ENCODE data around the gene IGF2BP1. TPM values are rescaled to one million over a fixed set of nuclear protein-coding genes. Genes with fewer than 3 reads are reported as not detected.

Gene IGF2BP1
- 1 to 10 TPM; 1.1 to 1.3 TPM for total RNA-seq

DNA sequence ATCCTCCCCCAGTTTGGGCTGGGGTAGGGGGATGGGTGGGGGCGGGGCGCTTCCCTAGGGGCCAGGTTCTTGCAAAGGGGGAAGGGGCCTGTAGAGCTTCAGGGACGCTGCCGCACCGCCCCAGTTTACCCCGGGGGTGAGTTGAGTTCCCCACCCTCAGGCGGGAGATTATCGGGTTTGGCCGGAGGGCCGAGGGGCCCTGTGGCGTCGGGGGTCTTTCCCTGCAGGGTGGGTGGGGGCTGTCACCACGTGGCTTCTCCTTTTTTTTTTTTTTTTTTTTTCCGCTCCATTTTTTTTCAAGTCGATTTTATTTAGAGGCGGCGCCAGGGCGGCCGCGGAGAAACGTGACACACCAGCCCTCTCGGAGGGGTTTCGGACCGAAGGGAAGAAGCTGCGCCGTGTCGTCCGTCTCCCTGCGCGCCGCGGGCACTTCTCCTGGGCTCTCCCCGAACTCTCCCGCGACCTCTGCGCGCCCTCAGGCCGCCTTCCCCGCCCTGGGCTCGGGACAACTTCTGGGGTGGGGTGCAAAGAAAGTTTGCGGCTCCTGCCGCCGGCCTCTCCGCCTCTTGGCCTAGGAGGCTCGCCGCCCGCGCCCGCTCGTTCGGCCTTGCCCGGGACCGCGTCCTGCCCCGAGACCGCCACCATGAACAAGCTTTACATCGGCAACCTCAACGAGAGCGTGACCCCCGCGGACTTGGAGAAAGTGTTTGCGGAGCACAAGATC lies at the start of gene IGF2BP1:
IGF2BP1 (plus strand) TSS at position 283 of the 724 bp plus-strand sequence; CDS start at position 644, 361 bp downstream.
- Mint-ChIP-seq H3K9me3 (peaks cover 3% of the 10 kb centered on the region), H3K4me3 (peak within 1 kb of the TSS; percentile 65), H3K27me3 (peaks cover 98% of the 10 kb centered on the region), H3K36me3 (no peaks in the 10 kb centered on the region), H3K27ac (no peak within 1 kb of the TSS), H3K4me1 (peaks cover 15% of the 10 kb centered on the region)
- DNase-seq, result peak; percentile 18

DNA sequence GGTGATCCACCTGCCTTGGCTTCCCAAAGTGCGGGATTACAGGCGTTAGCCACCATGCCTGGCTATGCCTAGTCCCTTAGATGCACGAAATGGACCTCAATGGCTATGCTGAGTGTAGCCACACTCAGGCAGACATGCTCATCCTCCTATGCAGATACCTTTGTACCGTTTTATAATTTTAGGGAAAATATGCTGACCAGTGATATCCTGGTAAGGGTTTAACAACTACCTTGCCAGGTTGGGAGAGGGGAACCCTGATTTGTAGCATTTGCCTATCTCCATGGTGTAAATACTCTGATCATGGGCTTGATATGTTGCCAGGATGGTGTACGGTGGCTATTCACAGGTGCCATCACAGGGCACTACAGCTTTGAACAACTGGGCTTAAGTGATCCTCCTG lies 45.6 kb upstream of the IGF2BP1 start:
- DNase-seq, result no peak
- Mint-ChIP-seq H3K27me3 (peaks cover 20% of the 10 kb centered on the region), H3K27ac (no peak overlapping the region), H3K36me3 (peaks cover 1% of the 10 kb centered on the region), H3K4me1 (peaks cover 3% of the 10 kb centered on the region), H3K9me3 (peaks cover 2% of the 10 kb centered on the region), H3K4me3 (no peak overlapping the region)

DNA sequence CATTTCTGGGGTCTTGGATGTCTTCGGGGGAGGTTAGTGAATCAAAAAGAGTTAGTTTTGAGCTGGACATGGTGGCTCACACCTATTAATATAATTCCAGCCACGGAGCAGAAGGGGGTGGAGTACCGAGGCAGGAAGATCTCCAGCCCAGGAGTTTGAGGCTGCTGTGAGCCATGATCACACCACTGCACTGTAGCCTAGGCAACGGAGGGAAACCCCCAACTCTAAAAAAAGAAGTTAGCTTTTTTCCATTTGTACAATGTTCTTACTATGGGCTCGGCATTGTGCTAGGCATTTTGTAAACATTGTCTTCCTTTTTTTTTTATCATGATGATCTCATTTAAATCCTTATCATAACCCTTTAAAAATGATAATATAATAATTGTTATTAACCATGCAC lies 44.3 kb upstream of the IGF2BP1 start:
- Mint-ChIP-seq H3K9me3 (peaks cover under 1% of the 10 kb centered on the region), H3K4me3 (no peak overlapping the region), H3K27ac (no peak overlapping the region), H3K4me1 (peaks cover 3% of the 10 kb centered on the region), H3K36me3 (peaks cover under 1% of the 10 kb centered on the region), H3K27me3 (peaks cover 22% of the 10 kb centered on the region)
- peak; percentile 18 for DNase-seq

DNA sequence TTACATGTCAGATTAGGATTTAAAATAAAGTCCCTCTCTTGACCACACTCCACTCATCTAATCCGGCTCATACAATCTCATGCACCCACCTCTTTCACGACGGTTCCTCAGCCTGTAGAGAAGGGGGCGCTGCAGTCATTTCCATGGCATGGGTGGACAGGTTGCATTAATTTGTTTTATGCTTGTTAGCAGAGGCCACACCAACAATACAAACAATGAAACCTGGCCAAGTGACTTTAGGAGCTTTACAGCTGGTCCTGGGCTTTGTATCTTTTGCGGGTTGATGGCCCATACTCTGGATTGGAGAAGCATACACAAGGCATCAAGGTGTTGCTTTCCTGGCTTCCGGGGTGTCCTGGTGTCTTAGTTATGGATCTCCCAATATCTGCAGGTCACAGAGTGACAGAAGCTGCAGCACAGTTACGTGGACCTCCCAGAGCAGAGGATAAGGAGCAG lies 42.9 kb upstream of the IGF2BP1 start:
- peaks cover 3% of the 10 kb centered on the region for H3K4me1 Mint-ChIP-seq
- H3K36me3 Mint-ChIP-seq, result no peaks in the 10 kb centered on the region
- H3K27me3 Mint-ChIP-seq, result peaks cover 28% of the 10 kb centered on the region
- no peaks in the 10 kb centered on the region for H3K9me3 Mint-ChIP-seq
- no peak overlapping the region for H3K27ac Mint-ChIP-seq
- DNase-seq, result peak; percentile 20
- H3K4me3 Mint-ChIP-seq, result no peak overlapping the region

DNA sequence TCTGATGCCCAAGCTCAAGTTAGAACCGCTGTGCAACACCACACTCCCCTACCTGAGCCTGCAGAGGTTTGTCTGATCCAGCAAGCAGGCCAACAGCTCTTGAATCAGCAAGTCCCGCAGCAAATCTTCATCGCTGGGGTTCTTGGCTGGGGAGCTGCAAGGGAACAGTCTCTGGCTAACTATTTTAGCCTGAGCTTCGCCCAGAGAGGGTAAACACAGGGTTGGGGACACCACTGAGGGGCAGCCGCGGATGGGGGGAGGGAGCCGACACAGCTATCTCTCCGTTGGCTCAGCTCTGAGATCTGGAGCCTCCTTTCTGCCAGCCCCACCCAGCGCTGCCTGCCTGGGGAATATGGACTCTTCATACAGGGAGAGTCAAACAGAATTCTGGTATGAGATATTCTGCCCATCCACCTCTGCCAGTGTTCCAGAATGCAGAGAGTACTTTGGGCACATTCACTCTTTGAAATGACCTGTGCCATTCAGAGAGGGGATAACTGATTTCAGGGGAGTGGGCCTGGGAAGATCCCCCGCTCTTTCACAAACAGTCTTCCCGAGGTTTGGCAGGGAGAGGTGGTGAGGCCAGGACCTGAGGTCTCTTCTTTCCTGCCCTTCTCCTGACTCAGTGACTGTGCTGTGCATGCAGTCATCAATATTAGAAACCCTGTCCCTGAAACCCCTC lies 36.2 kb upstream of the IGF2BP1 start:
- Mint-ChIP-seq H3K27me3 (peaks cover 63% of the 10 kb centered on the region), H3K27ac (no peak overlapping the region), H3K9me3 (no peaks in the 10 kb centered on the region), H3K4me3 (no peak overlapping the region), H3K4me1 (no peaks in the 10 kb centered on the region), H3K36me3 (no peaks in the 10 kb centered on the region)
- DNase-seq, result no peak

DNA sequence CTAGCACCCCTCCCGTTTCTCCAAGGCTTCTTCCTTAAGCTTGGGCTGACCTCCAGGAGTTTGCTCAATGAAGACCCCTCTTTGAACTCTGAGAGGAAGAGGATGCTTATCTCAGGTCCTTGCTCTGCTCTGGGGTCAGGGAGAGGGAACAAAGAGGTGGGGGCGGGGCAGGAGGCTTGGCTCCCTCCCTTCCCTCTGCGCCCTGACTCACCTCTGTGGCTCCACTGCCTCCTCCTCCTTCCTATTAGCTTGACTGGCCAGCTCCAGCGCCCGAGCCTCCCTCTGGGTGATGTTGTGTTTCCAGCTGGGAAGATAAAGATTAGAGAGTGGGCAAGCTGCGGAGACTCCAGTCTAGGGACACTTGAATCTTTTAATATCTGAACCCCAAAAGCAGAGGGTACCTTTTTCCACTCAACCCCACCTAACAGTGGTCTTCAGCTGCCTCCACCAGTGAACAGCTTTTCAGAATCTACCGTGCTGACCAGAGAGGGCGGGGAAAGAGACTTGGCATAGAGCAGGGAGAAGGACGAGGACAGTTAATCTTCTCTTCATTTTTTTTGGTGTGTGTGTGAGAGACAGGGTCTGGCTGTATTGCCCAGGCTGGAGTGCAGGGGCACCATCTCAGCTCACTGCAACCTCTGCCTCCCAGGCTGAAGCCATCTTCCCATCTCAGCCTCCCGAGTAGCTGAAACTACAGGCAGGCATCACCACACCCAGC lies 35.5 kb upstream of the IGF2BP1 start:
- Mint-ChIP-seq H3K36me3 (no peaks in the 10 kb centered on the region), H3K4me1 (no peaks in the 10 kb centered on the region), H3K27me3 (peaks cover 62% of the 10 kb centered on the region), H3K4me3 (no peak overlapping the region), H3K9me3 (no peaks in the 10 kb centered on the region), H3K27ac (no peak overlapping the region)
- no peak for DNase-seq

DNA sequence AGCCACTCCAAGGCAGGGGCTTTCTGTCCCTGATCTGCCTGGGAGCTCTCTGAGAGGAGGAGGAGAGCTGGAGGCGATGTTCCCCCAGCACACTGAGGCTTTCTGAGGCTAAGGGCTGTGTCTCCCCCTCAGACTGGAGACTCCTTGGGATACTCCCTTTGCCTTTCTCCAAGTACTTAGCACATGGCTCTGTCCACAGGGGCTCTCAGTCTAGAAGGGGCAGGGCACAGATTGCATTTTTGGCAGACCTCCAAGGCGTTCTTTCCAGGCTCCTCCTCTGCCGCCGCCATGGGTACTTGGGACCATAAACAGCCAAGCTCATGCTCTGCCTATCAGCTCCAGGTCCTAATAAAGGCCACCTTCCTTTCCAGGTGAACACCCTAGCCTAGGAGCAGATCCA lies 27.0 kb upstream of the IGF2BP1 start:
- Mint-ChIP-seq H3K4me3 (no peak overlapping the region), H3K27me3 (peaks cover 56% of the 10 kb centered on the region)

DNA sequence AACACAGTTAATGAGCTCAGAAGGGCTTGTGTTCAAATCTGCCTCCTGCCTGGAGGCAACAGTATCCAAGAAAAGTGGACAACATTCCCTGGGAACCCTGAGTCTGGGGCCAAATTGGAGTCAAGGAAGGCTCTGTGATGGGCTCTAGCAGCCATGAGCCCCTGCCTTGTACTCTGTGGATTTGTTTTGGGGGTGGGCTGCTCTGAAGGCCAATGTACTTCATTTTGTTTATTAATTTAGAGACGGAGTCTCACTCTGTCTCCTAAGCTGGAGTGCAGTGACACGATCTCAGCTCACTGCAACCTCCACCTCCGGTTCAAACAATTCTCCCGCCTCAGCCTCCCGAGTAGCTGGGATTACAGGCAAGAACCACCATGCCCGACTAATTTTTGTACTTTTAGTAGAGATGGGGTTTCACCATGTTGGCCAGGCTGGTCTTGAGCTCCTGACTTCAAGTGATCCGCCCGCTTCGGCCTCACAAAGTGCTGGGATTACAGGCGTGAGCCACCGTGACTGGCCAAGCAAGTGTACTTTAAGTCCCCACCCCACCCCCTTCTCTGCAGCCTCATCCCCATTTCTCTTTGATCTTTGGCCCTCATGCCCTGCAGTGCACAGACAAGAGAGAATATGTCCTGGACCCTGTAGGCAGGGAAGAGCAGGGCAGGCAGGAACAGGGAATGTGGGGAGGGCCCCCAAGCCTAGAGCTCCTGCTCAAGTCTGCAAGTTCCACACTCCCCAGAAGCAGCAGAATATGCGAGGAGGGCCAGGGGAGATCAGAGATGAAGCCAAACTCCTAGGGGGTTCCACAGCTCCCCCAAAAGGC lies 26.1 kb upstream of the IGF2BP1 start:
- Mint-ChIP-seq H3K9me3 (no peaks in the 10 kb centered on the region), H3K27ac (no peak overlapping the region), H3K4me1 (peaks cover 5% of the 10 kb centered on the region), H3K27me3 (peaks cover 52% of the 10 kb centered on the region), H3K36me3 (no peaks in the 10 kb centered on the region), H3K4me3 (no peak overlapping the region)
- no peak for DNase-seq

More for the DNA sequence above, 27.0 kb upstream of the IGF2BP1 start:
- DNase-seq, result no peak
- H3K27ac Mint-ChIP-seq, result no peak overlapping the region
- H3K9me3 Mint-ChIP-seq, result no peaks in the 10 kb centered on the region
- peaks cover 5% of the 10 kb centered on the region for H3K4me1 Mint-ChIP-seq
- H3K36me3 Mint-ChIP-seq, result no peaks in the 10 kb centered on the region

DNA sequence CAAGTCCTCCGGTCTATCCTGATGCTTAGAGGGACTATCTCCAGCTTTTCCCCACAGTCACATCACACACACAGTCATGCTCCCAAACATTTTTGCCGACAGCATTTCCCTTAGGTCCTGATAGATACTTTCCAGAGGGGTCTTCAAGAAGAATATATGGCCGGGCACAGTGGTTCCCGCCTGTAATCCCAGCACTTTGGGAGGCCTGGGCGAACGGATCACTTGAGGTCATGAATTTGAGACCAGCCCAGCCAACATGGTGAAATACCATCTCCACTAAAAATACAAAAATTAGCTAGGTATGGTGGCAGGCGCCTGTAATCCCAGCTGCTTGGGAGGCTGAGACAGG lies 24.5 kb upstream of the IGF2BP1 start:
- no peaks in the 10 kb centered on the region for H3K36me3 Mint-ChIP-seq
- H3K4me3 Mint-ChIP-seq, result no peak overlapping the region
- peaks cover 45% of the 10 kb centered on the region for H3K27me3 Mint-ChIP-seq
- no peak for DNase-seq
- no peaks in the 10 kb centered on the region for H3K9me3 Mint-ChIP-seq
- peaks cover 5% of the 10 kb centered on the region for H3K4me1 Mint-ChIP-seq
- H3K27ac Mint-ChIP-seq, result no peak overlapping the region

DNA sequence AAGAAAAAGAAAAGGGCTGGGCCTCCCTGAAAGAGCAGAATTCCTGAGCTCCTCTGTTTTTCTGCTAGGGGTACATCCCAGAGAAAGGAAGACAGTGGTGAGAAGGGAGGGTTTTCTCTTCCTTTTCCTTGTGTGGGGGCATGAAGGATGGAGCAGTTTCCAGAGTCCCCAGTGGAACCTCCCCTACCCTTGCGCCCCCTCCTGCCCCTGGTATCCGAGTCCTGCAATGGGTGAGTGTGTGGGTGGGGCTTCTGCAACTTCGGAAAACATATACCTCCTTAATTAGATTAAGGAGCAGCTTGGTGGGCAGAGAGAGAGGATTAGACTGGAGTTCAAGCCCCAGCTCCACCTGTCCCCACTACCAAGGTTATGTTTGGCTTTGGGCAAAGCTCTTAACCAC lies 23.4 kb upstream of the IGF2BP1 start:
- H3K9me3 Mint-ChIP-seq, result no peaks in the 10 kb centered on the region
- H3K27ac Mint-ChIP-seq, result no peak overlapping the region
- H3K27me3 Mint-ChIP-seq, result peaks cover 37% of the 10 kb centered on the region
- no peak for DNase-seq
- peaks cover 5% of the 10 kb centered on the region for H3K4me1 Mint-ChIP-seq
- H3K4me3 Mint-ChIP-seq, result no peak overlapping the region
- H3K36me3 Mint-ChIP-seq, result no peaks in the 10 kb centered on the region

DNA sequence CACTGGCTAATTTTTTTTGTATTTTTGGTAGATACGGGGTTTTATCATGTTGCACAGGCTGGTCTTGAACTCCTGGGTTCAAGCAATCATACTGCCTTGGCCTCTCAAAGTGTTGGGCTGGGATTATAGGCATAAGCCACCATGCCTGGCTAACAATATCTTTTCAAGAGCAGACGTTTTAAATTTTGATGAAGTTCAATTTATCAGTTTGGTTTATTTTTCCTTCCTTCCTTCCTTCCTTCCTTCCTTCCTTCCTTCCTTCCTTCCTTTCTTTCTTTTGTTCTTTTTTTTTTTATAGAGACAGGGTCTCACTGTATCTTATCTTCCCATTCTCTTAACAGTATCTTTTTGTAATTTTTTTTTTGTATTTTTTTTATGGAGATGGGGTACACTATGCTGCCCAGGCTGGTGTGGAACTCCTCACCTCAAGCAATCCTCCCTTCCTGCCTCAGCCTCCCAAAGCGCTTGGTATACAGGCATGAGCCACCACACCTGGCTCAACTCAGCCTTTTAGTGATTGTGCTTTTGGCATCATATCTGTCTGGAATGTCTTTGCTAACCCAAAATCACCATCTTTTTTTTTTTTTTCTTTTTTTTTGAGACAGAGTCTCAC lies 15.2 kb upstream of the IGF2BP1 start:
- Mint-ChIP-seq H3K4me3 (no peak overlapping the region), H3K9me3 (peaks cover 5% of the 10 kb centered on the region), H3K36me3 (no peaks in the 10 kb centered on the region), H3K4me1 (no peaks in the 10 kb centered on the region), H3K27ac (no peak overlapping the region), H3K27me3 (peaks cover 18% of the 10 kb centered on the region)
- DNase-seq, result no peak

DNA sequence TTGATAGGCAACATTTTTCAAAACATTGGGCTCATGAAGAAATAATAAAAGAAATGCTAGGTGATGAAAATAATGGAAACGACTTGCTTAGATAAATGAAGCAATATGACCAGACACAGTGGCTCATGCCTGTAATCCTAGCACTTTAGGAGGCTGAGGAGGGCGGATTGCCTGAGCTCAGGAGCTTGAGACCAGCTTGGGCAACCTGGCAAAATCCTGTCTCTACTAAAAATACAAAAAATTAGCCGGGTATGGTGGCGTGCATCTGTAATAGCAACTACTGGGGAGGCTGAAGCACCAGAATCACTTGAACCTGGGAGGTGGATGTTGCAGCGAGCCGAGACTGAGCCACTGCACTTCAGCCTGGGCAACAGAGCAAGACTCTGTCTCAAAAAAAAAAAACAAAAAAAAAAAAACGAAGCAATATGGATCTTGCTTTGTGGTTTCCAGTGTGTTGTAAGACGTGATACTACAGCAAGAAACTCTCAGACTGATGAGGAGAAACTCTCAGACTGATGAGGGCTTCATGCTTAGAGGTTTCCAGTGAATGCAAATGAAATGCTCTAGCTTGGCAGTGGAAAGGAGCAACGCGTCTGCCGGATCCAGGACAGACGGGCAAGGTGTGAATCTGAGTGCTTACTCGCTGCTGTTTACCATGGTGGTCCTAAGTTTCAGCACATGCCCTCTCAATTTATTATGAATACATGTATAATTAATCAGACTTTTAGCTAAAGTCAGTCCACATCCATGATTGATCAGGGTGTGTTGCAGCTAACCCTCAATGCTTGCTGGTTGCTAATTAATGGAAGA lies 11.5 kb upstream of the IGF2BP1 start:
- Mint-ChIP-seq H3K27ac (no peak overlapping the region), H3K9me3 (peaks cover 5% of the 10 kb centered on the region), H3K36me3 (no peaks in the 10 kb centered on the region), H3K27me3 (peaks cover 33% of the 10 kb centered on the region), H3K4me1 (no peaks in the 10 kb centered on the region), H3K4me3 (no peak overlapping the region)
- no peak for DNase-seq

DNA sequence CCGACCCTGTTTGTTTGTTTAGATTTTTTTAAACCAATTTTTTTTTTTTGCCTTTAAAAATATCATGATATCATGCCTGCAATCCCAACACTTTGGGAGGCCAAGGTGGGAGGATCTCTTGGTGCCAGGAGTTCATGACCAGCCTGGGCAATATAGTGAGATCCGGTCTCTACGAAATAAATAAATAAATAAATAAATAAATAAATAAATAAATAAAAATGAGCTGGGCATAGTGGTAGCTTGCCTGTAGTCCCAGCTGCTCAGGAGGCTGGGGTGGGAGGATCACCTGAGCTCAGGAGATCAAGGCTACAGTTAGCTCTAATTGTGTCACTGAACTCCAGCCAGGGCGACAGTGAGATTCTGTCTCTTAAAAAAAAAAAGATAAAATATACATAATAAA lies 8.1 kb upstream of the IGF2BP1 start:
- Mint-ChIP-seq H3K27ac (no peak overlapping the region), H3K36me3 (no peaks in the 10 kb centered on the region), H3K4me1 (no peaks in the 10 kb centered on the region), H3K4me3 (no peak overlapping the region), H3K27me3 (peaks cover 55% of the 10 kb centered on the region), H3K9me3 (no peaks in the 10 kb centered on the region)
- DNase-seq, result no peak

DNA sequence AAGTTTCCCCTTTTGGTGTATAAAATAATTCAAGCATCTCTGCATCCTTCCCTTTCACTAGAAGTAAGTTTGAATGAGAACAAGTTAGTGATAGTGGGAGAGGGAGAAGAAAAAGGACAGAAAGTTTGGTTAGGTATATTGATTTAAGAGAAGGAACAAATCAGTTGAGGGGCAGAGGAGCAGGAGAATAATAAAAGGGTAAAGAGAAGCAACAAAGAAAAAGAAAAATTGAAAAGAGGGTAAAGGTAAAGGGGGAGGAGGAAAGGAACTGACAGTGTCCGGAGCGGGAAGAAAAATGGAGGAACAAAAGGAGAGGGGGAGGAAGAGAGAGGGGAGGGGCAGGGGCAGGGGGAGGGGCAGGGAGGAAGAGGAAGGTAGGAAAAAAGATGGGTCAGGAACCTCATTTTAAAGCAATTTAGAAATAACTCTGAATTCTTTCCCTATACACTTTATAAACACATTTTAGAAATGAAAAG lies 6.3 kb upstream of the IGF2BP1 start:
- DNase-seq, result no peak
- Mint-ChIP-seq H3K36me3 (no peaks in the 10 kb centered on the region), H3K4me1 (peaks cover 5% of the 10 kb centered on the region), H3K27ac (no peak overlapping the region), H3K4me3 (no peak overlapping the region), H3K9me3 (no peaks in the 10 kb centered on the region), H3K27me3 (peaks cover 67% of the 10 kb centered on the region)
